Measurements from ENCODE around the gene GPANK1. TPM values are rescaled to one million over a fixed set of nuclear protein-coding genes. Genes with fewer than 3 reads are reported as not detected.
"Not testable (repeated sequence)": the region's sequence is repeated elsewhere in the genome, so short reads cannot be mapped to it uniquely, and the experiment has no call there.

Gene GPANK1
- total RNA-seq, 1 experiment from 2014 or later, result 32.2 TPM

DNA sequence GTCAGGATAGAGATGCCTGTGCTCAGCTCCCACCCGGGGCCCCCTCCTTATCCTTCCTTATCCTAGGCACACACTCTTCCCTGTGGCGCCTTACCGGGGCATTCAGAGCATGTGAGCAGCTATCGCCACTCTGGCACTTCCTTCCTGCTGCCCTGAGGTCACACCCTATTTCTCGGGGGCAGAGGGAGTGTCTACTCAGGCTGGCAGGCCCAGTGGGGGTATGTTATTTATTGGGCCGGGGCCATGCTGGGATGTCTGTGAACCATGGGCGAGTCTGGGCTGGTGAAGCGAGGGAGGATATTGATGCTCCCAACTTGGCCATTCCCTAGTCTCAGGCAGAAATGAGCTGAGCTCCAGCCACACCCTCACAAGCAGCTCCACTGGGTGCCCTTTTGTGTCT is 46.4 kb upstream of the GPANK1 start:
- H3K9me3 Mint-ChIP-seq (ENCODE audit: low read depth, unreplicated experiment), result no peaks in the 10 kb centered on the region
- TF ChIP-seq, protein P1, sequence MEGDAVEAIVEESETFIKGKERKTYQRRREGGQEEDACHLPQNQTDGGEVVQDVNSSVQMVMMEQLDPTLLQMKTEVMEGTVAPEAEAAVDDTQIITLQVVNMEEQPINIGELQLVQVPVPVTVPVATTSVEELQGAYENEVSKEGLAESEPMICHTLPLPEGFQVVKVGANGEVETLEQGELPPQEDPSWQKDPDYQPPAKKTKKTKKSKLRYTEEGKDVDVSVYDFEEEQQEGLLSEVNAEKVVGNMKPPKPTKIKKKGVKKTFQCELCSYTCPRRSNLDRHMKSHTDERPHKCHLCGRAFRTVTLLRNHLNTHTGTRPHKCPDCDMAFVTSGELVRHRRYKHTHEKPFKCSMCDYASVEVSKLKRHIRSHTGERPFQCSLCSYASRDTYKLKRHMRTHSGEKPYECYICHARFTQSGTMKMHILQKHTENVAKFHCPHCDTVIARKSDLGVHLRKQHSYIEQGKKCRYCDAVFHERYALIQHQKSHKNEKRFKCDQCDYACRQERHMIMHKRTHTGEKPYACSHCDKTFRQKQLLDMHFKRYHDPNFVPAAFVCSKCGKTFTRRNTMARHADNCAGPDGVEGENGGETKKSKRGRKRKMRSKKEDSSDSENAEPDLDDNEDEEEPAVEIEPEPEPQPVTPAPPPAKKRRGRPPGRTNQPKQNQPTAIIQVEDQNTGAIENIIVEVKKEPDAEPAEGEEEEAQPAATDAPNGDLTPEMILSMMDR (IDR thresholded peaks at IDR 0.05; ENCODE audit: unreplicated experiment), result no peak
- BruUV-seq (replicated peaks), result no TSS peak
- H3K4me1 Mint-ChIP-seq (ENCODE audit: low read depth, unreplicated experiment), result peaks cover 23% of the 10 kb centered on the region
- H3K4me3 Mint-ChIP-seq (ENCODE audit: low read depth, unreplicated experiment), result no peak overlapping the region
- peaks cover 3% of the 10 kb centered on the region for H3K36me3 Mint-ChIP-seq (ENCODE audit: insufficient read depth, unreplicated experiment)
- CTCF ChIA-PET, result interaction anchor here (0.6 to 2.2 kb wide), 5 partner anchors 8 to 804 kb away, joined by 3 to 6 read pairs (median 4); partner anchors contain the start of gene ABHD16A
- H3K27me3 Mint-ChIP-seq (ENCODE audit: unreplicated experiment), result peaks cover 26% of the 10 kb centered on the region
- DNase-seq, result no peak
- intact Hi-C loops (cut with micrococcal nuclease; ENCODE audit: unreplicated experiment), result no loop called here
- H3K27ac Mint-ChIP-seq (ENCODE audit: unreplicated experiment), result no peak overlapping the region

DNA sequence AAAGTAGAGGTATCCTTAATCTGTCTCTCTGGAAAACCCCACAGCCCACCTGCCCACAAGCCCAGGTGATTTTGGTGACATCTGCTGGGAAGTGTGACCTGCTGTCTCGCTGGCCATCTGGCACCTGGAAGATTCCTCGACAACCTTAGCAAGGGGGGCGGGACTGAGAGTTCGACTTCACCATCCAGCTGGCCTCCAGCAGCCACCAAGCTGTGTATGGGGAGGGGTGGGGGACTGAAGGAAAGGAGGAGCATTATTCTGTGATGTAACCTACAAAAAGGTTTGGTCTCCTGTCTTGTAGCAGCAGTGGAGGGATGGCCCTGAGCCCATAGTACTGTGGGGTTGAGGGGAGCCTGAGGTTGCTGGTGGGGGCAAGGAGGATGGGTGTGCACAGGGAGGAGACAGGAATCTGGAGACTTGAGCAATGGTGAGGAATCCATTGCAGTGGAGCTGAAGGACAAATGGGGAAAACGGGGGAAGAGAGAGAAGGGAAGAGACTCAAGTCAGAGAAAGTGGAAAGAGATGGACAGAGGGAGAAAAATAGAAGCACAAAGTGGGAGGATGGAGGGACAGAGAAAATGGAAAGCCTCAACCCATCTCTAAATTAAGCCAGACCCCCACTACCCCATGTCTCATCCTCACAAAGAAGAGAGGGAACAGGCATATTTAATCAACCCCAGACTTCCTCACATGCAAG is 45.9 kb upstream of the GPANK1 start:
- H3K27ac Mint-ChIP-seq (ENCODE audit: unreplicated experiment), result no peak overlapping the region
- H3K4me1 Mint-ChIP-seq (ENCODE audit: low read depth, unreplicated experiment), result peaks cover 23% of the 10 kb centered on the region
- intact Hi-C loops (cut with micrococcal nuclease; ENCODE audit: unreplicated experiment), result no loop called here
- H3K36me3 Mint-ChIP-seq (ENCODE audit: insufficient read depth, unreplicated experiment), result peaks cover 3% of the 10 kb centered on the region
- no TSS peak for BruUV-seq (replicated peaks)
- no peaks in the 10 kb centered on the region for H3K9me3 Mint-ChIP-seq (ENCODE audit: low read depth, unreplicated experiment)
- CTCF ChIA-PET, result interaction anchor here (0.6 to 2.2 kb wide), 4 partner anchors 19 to 125 kb away, joined by 3 to 6 read pairs (median 4); no protein-coding TSS in a partner anchor
- no peak for DNase-seq
- TF ChIP-seq, protein P1 (IDR thresholded peaks at IDR 0.05; ENCODE audit: unreplicated experiment), result no peak
- peaks cover 26% of the 10 kb centered on the region for H3K27me3 Mint-ChIP-seq (ENCODE audit: unreplicated experiment)
- no peak overlapping the region for H3K4me3 Mint-ChIP-seq (ENCODE audit: low read depth, unreplicated experiment)

DNA sequence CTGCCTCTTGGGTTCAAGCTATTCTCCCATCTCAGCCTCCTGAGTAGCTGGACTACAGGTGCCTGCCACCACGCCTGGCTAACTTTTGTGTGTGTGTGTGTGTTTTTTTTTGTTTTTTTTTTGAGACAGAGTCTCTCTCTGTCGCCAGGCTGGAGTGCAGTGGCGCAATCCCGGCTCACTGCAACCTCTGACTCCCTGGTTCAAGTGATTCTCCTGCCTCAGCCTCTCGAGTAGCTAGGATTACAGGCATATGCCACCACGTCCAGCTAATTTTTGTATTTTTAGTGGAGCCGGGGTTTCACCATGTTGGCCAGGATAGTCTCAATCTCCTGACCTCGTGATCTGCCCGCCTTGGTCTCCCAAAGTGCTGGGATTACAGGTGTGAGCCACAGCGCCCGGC is 44.4 kb upstream of the GPANK1 start:
- intact Hi-C loops (cut with micrococcal nuclease; ENCODE audit: unreplicated experiment); H3K36me3 Mint-ChIP-seq (ENCODE audit: insufficient read depth, unreplicated experiment); CTCF ChIA-PET; DNase-seq; H3K27ac Mint-ChIP-seq (ENCODE audit: unreplicated experiment); H3K9me3 Mint-ChIP-seq (ENCODE audit: low read depth, unreplicated experiment); BruUV-seq (replicated peaks); H3K4me3 Mint-ChIP-seq (ENCODE audit: low read depth, unreplicated experiment): not testable (repeated sequence)
- peaks cover 21% of the 10 kb centered on the region for H3K27me3 Mint-ChIP-seq (ENCODE audit: unreplicated experiment)
- H3K4me1 Mint-ChIP-seq (ENCODE audit: low read depth, unreplicated experiment), result peaks cover 23% of the 10 kb centered on the region

DNA sequence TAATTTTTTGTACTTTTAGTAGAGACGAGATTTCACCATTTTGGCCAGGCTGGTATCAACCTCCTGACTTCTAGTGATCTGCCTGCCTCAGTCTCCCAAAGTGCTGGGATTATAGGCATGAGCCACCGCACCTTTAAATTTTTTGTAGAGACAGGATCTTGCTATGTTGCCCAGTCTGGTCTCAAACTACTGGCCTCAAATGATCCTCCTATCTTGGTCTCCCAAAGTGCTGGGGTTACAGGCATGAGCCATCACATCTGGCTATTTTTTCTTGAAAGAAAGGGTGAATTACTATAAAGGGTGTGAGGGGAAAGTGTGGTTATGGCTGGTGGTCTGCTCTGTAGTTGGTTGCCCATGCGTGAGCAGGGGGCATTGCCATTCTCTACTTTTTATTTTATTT is 43.4 kb upstream of the GPANK1 start:
- DNase-seq, result no peak
- TF ChIP-seq, protein P1 (IDR thresholded peaks at IDR 0.05; ENCODE audit: unreplicated experiment), result no peak

DNA sequence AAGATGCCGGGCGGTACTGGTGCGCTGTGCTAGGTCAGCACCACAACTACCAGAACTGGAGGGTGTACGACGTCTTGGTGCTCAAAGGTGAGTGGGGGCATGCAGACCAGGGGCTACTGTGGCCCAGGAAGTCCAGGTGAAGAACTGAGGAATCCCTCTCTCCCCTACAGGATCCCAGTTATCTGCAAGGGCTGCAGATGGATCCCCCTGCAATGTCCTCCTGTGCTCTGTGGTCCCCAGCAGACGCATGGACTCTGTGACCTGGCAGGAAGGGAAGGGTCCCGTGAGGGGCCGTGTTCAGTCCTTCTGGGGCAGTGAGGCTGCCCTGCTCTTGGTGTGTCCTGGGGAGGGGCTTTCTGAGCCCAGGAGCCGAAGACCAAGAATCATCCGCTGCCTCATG is 42.9 kb upstream of the GPANK1 start:
- TF ChIP-seq, protein P1 (IDR thresholded peaks at IDR 0.05; ENCODE audit: unreplicated experiment), result no peak
- no peak overlapping the region for H3K4me3 Mint-ChIP-seq (ENCODE audit: low read depth, unreplicated experiment)
- no peaks in the 10 kb centered on the region for H3K9me3 Mint-ChIP-seq (ENCODE audit: low read depth, unreplicated experiment)
- H3K27ac Mint-ChIP-seq (ENCODE audit: unreplicated experiment), result no peak overlapping the region
- intact Hi-C loops (cut with micrococcal nuclease; ENCODE audit: unreplicated experiment), result no loop called here
- peaks cover 30% of the 10 kb centered on the region for H3K4me1 Mint-ChIP-seq (ENCODE audit: low read depth, unreplicated experiment)
- no peak for DNase-seq
- H3K27me3 Mint-ChIP-seq (ENCODE audit: unreplicated experiment), result peaks cover 7% of the 10 kb centered on the region
- H3K36me3 Mint-ChIP-seq (ENCODE audit: insufficient read depth, unreplicated experiment), result peaks cover 12% of the 10 kb centered on the region
- CTCF ChIA-PET, result no interaction called here
- BruUV-seq (replicated peaks), result no TSS peak

More for the DNA sequence above, 43.4 kb upstream of the GPANK1 start:
- Mint-ChIP-seq H3K9me3 (ENCODE audit: low read depth, unreplicated experiment) (no peaks in the 10 kb centered on the region), H3K36me3 (ENCODE audit: insufficient read depth, unreplicated experiment) (peaks cover 7% of the 10 kb centered on the region), H3K4me3 (ENCODE audit: low read depth, unreplicated experiment) (no peak overlapping the region), H3K27me3 (ENCODE audit: unreplicated experiment) (peaks cover 12% of the 10 kb centered on the region), H3K4me1 (ENCODE audit: low read depth, unreplicated experiment) (peaks cover 28% of the 10 kb centered on the region), H3K27ac (ENCODE audit: unreplicated experiment) (no peak overlapping the region)
- intact Hi-C loops (cut with micrococcal nuclease; ENCODE audit: unreplicated experiment), result no loop called here
- BruUV-seq (replicated peaks), result no TSS peak
- CTCF ChIA-PET, result interaction anchor here (0.7 kb wide), 1 partner anchor 9 kb away, joined by 10 read pairs; no protein-coding TSS in a partner anchor
